Hepatocyte (in vitro differentiated cells): ENCODE results near the gene SIRT5.

ENCODE experiments used
- CTCF ChIP-seq: fragments of 200-600 bp; sonication (generic); IDR thresholded peaks from 2 replicates; pipeline ENCODE4 v1.5.1; 2016; ENCODE audit warnings: antibody characterized with exemption, mild to moderate bottlenecking; ENCODE audit not compliant: poor library complexity
- EZH2 ChIP-seq: fragments of 200-600 bp; sonication (generic); IDR thresholded peaks from 2 replicates; pipeline ENCODE4 v1.6.1; 2016; ENCODE audit warnings: antibody characterized with exemption, mild to moderate bottlenecking, borderline replicate concordance

GRCh38 chr6:13643125-13643524 lies 68.7 kb downstream of the SIRT5 start:
- TF ChIP-seq CTCF, result no peak
- no peak for TF ChIP-seq EZH2
